ENCODE measurements around the gene RPL14.

DNA sequence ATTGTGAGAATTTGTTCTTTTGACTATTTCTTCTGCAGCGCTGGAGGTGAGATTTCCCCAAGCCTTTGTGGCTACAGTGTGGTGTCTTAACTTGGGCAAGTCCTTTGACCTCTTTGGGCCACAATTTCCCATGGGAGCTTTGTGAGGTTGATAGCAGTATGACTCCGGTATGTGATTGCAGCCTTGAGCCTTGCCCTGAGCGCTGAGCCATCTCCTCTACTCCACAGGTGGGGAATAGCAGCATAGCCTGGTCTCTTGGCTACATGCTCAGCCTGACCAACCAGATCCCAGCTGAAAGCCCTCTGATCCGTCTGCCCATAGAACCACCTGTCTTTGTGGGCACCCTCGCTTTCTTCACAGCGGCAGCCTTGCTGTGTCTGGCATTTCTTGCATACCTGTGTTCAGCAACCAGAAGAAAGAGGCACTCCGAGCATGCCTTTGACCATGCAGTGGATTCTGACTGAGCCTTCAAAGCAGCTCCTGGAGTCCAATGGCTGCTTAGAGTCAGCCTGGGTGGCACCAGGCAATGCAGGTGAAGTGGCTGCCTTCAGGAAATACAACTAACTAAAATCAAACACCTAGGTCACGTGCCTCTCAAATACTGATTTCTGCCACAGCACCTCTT is 30.0 kb upstream of the RPL14 start:
- TF ChIP-seq POLR2A (IDR thresholded peaks at IDR 0.05; ENCODE audit: low read depth, low read length) (no peak), SPI1 (IDR thresholded peaks at IDR 0.05; ENCODE audit: low read depth, low read length) (no peak), PAX5 (IDR thresholded peaks at IDR 0.05; ENCODE audit: insufficient read depth, low read length, severe bottlenecking) (no peak), POLR2AphosphoS5 (IDR thresholded peaks at IDR 0.05; ENCODE audit: low read depth, low read length) (no peak), TAF1 (IDR thresholded peaks at IDR 0.05; ENCODE audit: low read depth, low read length) (no peak), POU2F2 (IDR thresholded peaks at IDR 0.05; ENCODE audit: low read depth, low read length) (no peak)
